Esophagus squamous epithelium (tissue), 4 donors: ENCODE measurements around the gene AKR1C2.
"Not testable (repeated sequence)": the region's sequence is repeated elsewhere in the genome, so short reads cannot be mapped to it uniquely, and the experiment has no call there.

Experiments
- POLR2A ChIP-seq, 4 donors: fragments of 450-650 bp; IDR thresholded peaks; one replicate each; pipeline ENCODE4 v1.6.1; 2017; ENCODE audit warnings: antibody characterized with exemption in 4 of 4, mild to moderate bottlenecking in 4 of 4, moderate library complexity in 3 of 4
- TF ChIP-seq, protein P1 (sequence below), 6 experiments: fragments of 450-650 bp in 4 of 6; fragments of 200-600 bp in 2 of 6; sonication (generic) in 2 of 6; IDR thresholded peaks; one replicate each; pipeline ENCODE4 v1.5.1; 2016 to 2019; ENCODE audit warnings: antibody characterized with exemption in 6 of 6, mild to moderate bottlenecking in 4 of 6, moderate library complexity in 4 of 6

GRCh38 chr10:5018671-5019277 lies 15.1 kb upstream of the AKR1C2 start:
- TF ChIP-seq, protein P1, sequence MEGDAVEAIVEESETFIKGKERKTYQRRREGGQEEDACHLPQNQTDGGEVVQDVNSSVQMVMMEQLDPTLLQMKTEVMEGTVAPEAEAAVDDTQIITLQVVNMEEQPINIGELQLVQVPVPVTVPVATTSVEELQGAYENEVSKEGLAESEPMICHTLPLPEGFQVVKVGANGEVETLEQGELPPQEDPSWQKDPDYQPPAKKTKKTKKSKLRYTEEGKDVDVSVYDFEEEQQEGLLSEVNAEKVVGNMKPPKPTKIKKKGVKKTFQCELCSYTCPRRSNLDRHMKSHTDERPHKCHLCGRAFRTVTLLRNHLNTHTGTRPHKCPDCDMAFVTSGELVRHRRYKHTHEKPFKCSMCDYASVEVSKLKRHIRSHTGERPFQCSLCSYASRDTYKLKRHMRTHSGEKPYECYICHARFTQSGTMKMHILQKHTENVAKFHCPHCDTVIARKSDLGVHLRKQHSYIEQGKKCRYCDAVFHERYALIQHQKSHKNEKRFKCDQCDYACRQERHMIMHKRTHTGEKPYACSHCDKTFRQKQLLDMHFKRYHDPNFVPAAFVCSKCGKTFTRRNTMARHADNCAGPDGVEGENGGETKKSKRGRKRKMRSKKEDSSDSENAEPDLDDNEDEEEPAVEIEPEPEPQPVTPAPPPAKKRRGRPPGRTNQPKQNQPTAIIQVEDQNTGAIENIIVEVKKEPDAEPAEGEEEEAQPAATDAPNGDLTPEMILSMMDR (IDR thresholded peaks at IDR 0.05): peak in 3 of 6 experiments; percentile 16 to 30 (median 20)
- TF ChIP-seq POLR2A (IDR thresholded peaks at IDR 0.05): not testable (repeated sequence)
